Measurements from ENCODE around the gene PDE7B. TPM values are rescaled to one million over a fixed set of nuclear protein-coding genes. Genes with fewer than 3 reads are reported as not detected.
A peak's percentile ranks its signal among the peaks of the same experiment; 100 is the strongest.

The PDE7B gene
- total and polyA plus RNA-seq, 2 of the 8 experiments (the other 6 are each of a cell fraction or from before 2014, with no cell fraction given) = not detected

DNA sequence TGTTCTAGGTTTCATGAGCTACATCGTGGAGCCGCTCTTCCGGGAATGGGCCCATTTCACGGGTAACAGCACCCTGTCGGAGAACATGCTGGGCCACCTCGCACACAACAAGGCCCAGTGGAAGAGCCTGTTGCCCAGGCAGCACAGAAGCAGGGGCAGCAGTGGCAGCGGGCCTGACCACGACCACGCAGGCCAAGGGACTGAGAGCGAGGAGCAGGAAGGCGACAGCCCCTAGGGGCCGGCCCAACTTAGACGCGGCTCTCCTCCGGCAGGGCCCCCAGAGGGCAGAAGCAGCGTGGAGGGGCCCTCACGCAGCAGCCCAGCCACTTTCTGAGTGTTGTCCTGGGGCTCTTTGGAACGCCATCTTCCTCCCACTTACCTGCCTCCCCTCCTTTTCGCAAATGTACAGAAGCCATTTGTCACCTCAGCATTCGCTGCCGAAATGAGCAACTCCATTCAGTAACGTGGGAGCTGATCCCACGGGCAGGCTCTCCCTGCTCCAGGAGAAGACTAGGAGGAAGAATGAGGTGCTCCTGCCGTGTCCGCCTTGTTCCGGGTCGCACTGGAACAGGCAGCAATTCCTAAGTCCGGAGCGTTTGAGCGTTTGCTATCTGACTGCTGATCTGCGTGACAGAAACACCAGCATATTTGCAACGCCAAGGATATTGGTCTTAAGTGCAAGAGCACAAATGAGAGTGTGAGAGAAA lies 340.3 kb downstream of the PDE7B start:
- Histone ChIP-seq H3K4me3 (ENCODE audit: extremely low read depth in 1 of 4, insufficient read depth in 2 of 4, low read depth in 3 of 4, low read length in 4 of 4) (no peak overlapping the region), H4K91ac (replicated peaks; ENCODE audit: insufficient read length, low read length) (no peak overlapping the region), H2BK12ac (ENCODE audit: low read depth, low read length) (no peak overlapping the region), H3K9ac (replicated peaks in 1 of 4; ENCODE audit: extremely low read depth in 1 of 4, low read depth in 3 of 4, low read length in 3 of 4) (no peak overlapping the region), H3K4me2 (ENCODE audit: insufficient read depth in 1 of 2, low read depth in 2 of 2, low read length in 2 of 2) (no peak overlapping the region), H3K36me3 (ENCODE audit: control insufficient read depth in 2 of 4, insufficient read depth in 4 of 4, low read length in 3 of 4) (no peaks in the 10 kb centered on the region), H2BK20ac (ENCODE audit: low read length) (no peak overlapping the region), H3K4ac (replicated peaks; ENCODE audit: insufficient read length, low read depth, low read length) (no peak overlapping the region), H2BK120ac (replicated peaks; ENCODE audit: low read depth, low read length) (no peak overlapping the region), H3K27me3 (replicated peaks in 1 of 4; ENCODE audit: control insufficient read depth in 3 of 4, extremely low read depth in 1 of 4, insufficient read depth in 3 of 4, low read length in 3 of 4) (no peaks in the 10 kb centered on the region), H3K9me3 (ENCODE audit: insufficient read depth in 2 of 2, low read depth in 1 of 2, low read length in 1 of 2) (no peaks in the 10 kb centered on the region), H3K14ac (ENCODE audit: insufficient read length) (no peak overlapping the region), H3K27ac (ENCODE audit: low read depth, low read length) (no peak overlapping the region), H3K23me2 (ENCODE audit: low read depth, low read length) (no peaks in the 10 kb centered on the region), H4K5ac (ENCODE audit: insufficient read length, low read depth, low read length) (no peak overlapping the region), H4K8ac (ENCODE audit: extremely low read depth, insufficient read depth, low read length) (peak overlapping the region; percentile 57; the same call in 1 of the 2 replicates), H3K4me1 (replicated peaks in 1 of 4; ENCODE audit: control insufficient read depth in 3 of 4, insufficient read depth in 4 of 4, low read length in 3 of 4) (no peaks in the 10 kb centered on the region; a peak in 1 of 7 replicates), H2BK5ac (ENCODE audit: low read depth, low read length) (no peak overlapping the region), H2BK15ac (ENCODE audit: low read length) (no peak overlapping the region), H3K56ac (replicated peaks; ENCODE audit: insufficient read length, low read depth, low read length) (peak overlapping the region; percentile 7), H2AK5ac (ENCODE audit: low read depth, low read length) (no peak overlapping the region), H3K79me2 (ENCODE audit: control insufficient read depth in 1 of 2, insufficient read depth in 2 of 2, low read length in 2 of 2) (no peaks in the 10 kb centered on the region), H4K20me1 (replicated peaks in 1 of 2; ENCODE audit: control insufficient read depth in 1 of 2, insufficient read depth in 2 of 2, low read length in 2 of 2) (no peaks in the 10 kb centered on the region), H3K18ac (ENCODE audit: extremely low read depth, low read length) (no peak overlapping the region), H3K23ac (ENCODE audit: insufficient read length) (no peak overlapping the region), H3K79me1 (ENCODE audit: low read depth, low read length) (no peaks in the 10 kb centered on the region), H2AFZ (ENCODE audit: low read length) (peak overlapping the region; percentile 64; the same call in 1 of the 2 replicates)
- no peak for FAIRE-seq
- ChIA-PET CTCF (ENCODE audit: partially characterized antibody) (interaction anchor here (0.7 kb wide), 2 partner anchors 10 to 449 kb away, joined by 3 read pairs; no protein-coding TSS in a partner anchor), POLR2A (ENCODE audit: partially characterized antibody) (no interaction called here)
- 92% methylated on average over 32 of the region's 32 CpGs; no CpG with 5 or more reads in 1 of the 2 experiments for WGBS, 2 experiments (ENCODE audit: extremely low coverage in 1 of 2, insufficient coverage in 1 of 2, insufficient read length in 1 of 2, insufficient replicate concordance in 2 of 2, low coverage in 1 of 2, low lambda C conversion rate in 2 of 2, missing lambda C conversion rate in 1 of 2)
- TF ChIP-seq SIRT6 (IDR thresholded peaks at IDR 0.05; ENCODE audit: low read length) (no peak), POLR2A (IDR thresholded peaks at IDR 0.05; ENCODE audit: control extremely low read depth in 1 of 2, low read depth in 2 of 2, low read length in 2 of 2) (no peak), SIN3A (conservative IDR thresholded peaks at IDR 0.05 in 1 of 2, IDR thresholded peaks at IDR 0.05 in 1 of 2; ENCODE audit: low read depth in 1 of 2, low read length in 2 of 2) (no peak), TBP (IDR thresholded peaks at IDR 0.05; ENCODE audit: low read depth, low read length) (no peak), KDM4A (IDR thresholded peaks at IDR 0.05; ENCODE audit: low read depth, low read length, severe bottlenecking) (no peak)
- DNase-seq (ENCODE audit: low read depth in 1 of 2, low spot score in 2 of 2) = no peak

Data from H1 (cell line).